Measurements from ENCODE around the gene NCF2. TPM values are rescaled to one million over a fixed set of nuclear protein-coding genes. Genes with fewer than 3 reads are reported as not detected.

NCF2 gene, protein sequence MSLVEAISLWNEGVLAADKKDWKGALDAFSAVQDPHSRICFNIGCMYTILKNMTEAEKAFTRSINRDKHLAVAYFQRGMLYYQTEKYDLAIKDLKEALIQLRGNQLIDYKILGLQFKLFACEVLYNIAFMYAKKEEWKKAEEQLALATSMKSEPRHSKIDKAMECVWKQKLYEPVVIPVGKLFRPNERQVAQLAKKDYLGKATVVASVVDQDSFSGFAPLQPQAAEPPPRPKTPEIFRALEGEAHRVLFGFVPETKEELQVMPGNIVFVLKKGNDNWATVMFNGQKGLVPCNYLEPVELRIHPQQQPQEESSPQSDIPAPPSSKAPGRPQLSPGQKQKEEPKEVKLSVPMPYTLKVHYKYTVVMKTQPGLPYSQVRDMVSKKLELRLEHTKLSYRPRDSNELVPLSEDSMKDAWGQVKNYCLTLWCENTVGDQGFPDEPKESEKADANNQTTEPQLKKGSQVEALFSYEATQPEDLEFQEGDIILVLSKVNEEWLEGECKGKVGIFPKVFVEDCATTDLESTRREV
- 3.5 and 3.8 TPM in 2 replicates for polyA plus RNA-seq (2013)

DNA sequence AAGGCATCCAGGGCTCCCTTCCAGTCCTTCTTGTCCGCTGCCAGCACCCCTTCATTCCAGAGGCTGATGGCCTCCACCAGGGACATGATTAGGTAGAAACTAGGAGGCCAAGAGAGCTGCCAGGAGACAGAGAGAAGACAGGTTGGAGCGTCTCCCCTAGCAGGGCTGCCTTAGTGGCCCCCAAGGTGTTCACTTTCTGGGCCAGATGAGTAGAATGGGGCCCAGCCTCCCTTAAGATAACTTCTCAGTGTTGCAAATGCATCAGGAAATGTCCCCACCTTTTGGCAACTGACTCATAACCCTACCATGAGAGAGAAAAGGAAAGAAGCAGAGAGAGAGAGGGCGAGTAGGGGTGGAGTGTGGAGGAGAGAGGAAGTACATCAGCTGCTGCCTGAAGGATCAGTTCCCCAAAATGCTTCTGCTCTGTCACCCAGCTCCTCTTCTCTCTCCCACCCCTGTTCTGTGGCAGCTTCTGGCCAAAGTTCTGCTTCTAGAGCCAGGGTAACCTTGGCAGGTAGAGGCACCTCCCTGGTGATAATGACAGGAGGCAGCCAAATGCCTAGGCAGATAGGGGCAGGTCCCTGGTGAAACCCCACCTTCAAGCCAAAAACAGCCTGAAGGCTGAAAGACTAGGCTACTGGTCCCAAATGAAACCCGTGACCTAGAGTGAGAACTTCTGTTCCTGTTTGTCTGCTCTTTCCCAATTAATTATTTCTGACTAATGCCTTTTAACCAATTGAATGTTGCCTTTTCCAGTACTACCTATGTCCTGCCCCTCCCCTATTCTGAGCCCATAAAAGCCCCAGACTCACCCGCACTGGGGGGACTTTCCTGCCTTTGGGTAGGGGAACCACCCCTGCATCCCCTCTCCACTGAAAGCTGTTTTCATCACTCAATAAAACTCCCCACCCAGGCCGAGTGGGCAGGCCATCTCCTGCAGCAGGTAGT lies at the start of gene NCF2:
NCF2 (minus strand) TSS at position 216 of the 948 bp plus-strand sequence; CDS start at position 86, 130 bp downstream.
- Histone ChIP-seq H3K4ac (ENCODE audit: low read depth, low read length) (no peak within 1 kb of the TSS), H2BK12ac (ENCODE audit: low read length) (no peak within 1 kb of the TSS), H3K4me1 (ENCODE audit: control insufficient read depth in 1 of 2, insufficient read depth in 2 of 2, low read length in 2 of 2) (peaks cover 0 to 3% of the 10 kb centered on the region in 2 experiments), H2BK5ac (ENCODE audit: low read depth, low read length, poor library complexity) (no peak within 1 kb of the TSS), H3K9ac (ENCODE audit: low read length) (no peak within 1 kb of the TSS), H2BK120ac (ENCODE audit: insufficient read depth, low read length, poor library complexity) (no peak within 1 kb of the TSS), H4K91ac (ENCODE audit: low read depth, low read length) (no peak within 1 kb of the TSS), H2AK5ac (ENCODE audit: low read length) (no peak within 1 kb of the TSS), H3K27me3 (ENCODE audit: insufficient read depth, low read length) (no peaks in the 10 kb centered on the region), H4K8ac (ENCODE audit: low read depth, low read length) (no peak within 1 kb of the TSS), H3K18ac (ENCODE audit: low read length) (no peak within 1 kb of the TSS), H3K4me3 (ENCODE audit: low read depth, low read length) (no peak within 1 kb of the TSS), H4K12ac (ENCODE audit: low read depth, low read length) (no peak within 1 kb of the TSS), H3K4me2 (ENCODE audit: low read length) (no peak within 1 kb of the TSS), H3K79me2 (ENCODE audit: control insufficient read depth, insufficient read depth, low read length, poor library complexity) (no peaks in the 10 kb centered on the region), H3K27ac (ENCODE audit: low read depth, low read length) (no peak within 1 kb of the TSS), H2AFZ (ENCODE audit: insufficient read depth, low read length, poor library complexity) (no peak within 1 kb of the TSS), H3K36me3 (ENCODE audit: control insufficient read depth in 1 of 2, insufficient read depth in 2 of 2, low read length in 2 of 2) (no peaks in the 10 kb centered on the region), H3K14ac (ENCODE audit: low read length) (no peak within 1 kb of the TSS), H3K9me3 (ENCODE audit: insufficient read depth, low read depth, low read length) (no peaks in the 10 kb centered on the region), H3K79me1 (ENCODE audit: low read length) (no peaks in the 10 kb centered on the region), H3K23ac (ENCODE audit: low read length) (no peak within 1 kb of the TSS)
- WGBS (ENCODE audit: extremely low coverage, insufficient coverage, insufficient read length): no CpG with 5 or more reads among the region's 6 CpGs
- peak in 1 of 2 donors; percentile 32 for DNase-seq

DNA sequence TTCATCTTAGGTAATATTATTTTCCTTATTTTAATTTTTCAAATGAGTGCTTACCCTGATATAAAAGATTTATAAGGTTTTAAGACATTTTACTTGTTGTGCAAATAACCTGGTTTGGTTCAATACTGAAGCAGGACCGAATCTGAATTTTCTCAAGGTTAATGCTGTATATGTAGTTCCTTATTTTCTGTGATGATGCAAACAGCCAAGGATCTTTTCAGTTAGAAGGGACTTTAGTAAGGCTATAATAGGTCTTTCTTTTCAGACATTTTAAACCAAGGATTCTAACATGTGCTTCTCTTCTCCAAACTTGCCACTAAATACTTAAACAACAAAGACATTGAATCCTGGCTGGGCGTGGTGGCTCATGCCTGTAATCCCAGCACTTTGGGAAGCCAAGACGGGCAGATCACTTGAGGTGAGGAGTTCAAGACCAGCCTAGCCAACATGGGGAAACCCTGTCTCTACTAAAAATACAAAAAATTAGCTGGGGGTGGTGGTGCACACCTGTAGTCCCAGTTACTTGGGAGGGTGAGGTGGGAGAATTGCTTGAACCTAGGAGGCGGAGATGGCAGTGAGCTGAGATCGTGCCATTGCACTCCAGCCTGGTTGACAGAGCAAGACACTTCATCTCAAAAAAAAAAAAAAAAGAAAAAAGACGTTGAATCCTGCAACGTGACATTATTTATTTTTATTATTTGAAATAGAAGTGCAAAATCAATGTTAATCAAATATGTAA lies 48.6 kb upstream of the NCF2 start:
- Histone ChIP-seq H3K9me3 (ENCODE audit: insufficient read depth, low read depth, low read length) (no peaks in the 10 kb centered on the region), H4K12ac (ENCODE audit: low read depth, low read length) (no peak overlapping the region), H2BK12ac (ENCODE audit: low read length) (no peak overlapping the region), H3K14ac (ENCODE audit: low read length) (no peak overlapping the region), H3K27me3 (ENCODE audit: insufficient read depth, low read length) (no peaks in the 10 kb centered on the region), H4K91ac (ENCODE audit: low read depth, low read length) (no peak overlapping the region), H3K23ac (ENCODE audit: low read length) (no peak overlapping the region), H2BK120ac (ENCODE audit: insufficient read depth, low read length, poor library complexity) (no peak overlapping the region), H3K4me2 (ENCODE audit: low read length) (no peak overlapping the region), H2BK5ac (ENCODE audit: low read depth, low read length, poor library complexity) (no peak overlapping the region), H3K27ac (ENCODE audit: low read depth, low read length) (no peak overlapping the region), H3K4ac (ENCODE audit: low read depth, low read length) (no peak overlapping the region), H2AFZ (ENCODE audit: insufficient read depth, low read length, poor library complexity) (no peak overlapping the region), H3K9ac (ENCODE audit: low read length) (no peak overlapping the region), H3K79me1 (ENCODE audit: low read length) (peaks cover 9% of the 10 kb centered on the region), H2AK5ac (ENCODE audit: low read length) (no peak overlapping the region), H3K4me3 (ENCODE audit: low read depth, low read length) (no peak overlapping the region), H3K4me1 (ENCODE audit: control insufficient read depth in 1 of 2, insufficient read depth in 2 of 2, low read length in 2 of 2) (peaks cover 0 to 3% of the 10 kb centered on the region in 2 experiments), H3K18ac (ENCODE audit: low read length) (no peak overlapping the region), H3K79me2 (ENCODE audit: control insufficient read depth, insufficient read depth, low read length, poor library complexity) (peaks cover 7% of the 10 kb centered on the region), H3K36me3 (ENCODE audit: control insufficient read depth in 1 of 2, insufficient read depth in 2 of 2, low read length in 2 of 2) (no peaks in the 10 kb centered on the region), H4K8ac (ENCODE audit: low read depth, low read length) (no peak overlapping the region)
- no CpG with 5 or more reads among the region's 7 CpGs for WGBS (ENCODE audit: extremely low coverage, insufficient coverage, insufficient read length)
- no peak for DNase-seq

DNA sequence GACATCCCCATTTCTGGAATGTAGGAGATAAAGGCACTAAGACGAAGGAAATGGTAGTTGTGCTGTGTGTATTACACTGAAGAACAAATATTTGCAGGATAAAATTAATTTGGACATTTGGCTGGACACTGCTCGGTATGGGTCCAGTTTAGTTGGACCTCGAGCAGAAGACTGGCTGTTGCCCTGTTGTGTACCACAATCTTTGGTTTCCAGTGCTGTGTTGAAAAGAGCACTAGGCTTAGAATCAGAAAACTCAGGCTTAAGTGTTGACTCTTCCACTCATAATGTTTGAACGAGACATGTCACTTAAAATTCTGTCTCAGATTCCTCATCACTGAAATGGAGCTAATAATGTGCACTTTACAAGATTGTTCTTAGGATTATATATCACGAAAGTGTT lies 46.5 kb upstream of the NCF2 start:
- H2BK12ac ChIP-seq (ENCODE audit: low read length): no peak overlapping the region

DNA sequence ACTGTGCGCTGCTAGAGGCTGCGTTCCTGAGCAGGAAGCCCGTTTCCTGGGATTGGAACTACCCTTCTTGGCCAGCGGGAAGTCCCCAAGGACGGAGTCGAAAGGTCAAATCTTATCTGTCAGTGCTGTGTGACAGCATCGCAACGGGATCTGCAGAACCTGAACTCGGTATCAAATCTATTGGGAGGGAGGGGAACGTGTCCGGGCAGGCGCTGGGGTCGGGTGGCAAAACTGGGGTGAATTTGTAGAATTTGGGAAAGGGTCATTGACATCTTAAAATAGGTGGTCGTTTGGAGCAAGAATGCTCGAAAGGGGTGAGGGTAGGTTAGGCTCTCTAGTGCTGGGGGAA lies 46.0 kb upstream of the NCF2 start:
- Histone ChIP-seq H3K14ac (ENCODE audit: low read length) (no peak overlapping the region), H3K23ac (ENCODE audit: low read length) (no peak overlapping the region), H3K4me3 (ENCODE audit: low read depth, low read length) (peak overlapping the region; percentile 78), H3K9ac (ENCODE audit: low read length) (no peak overlapping the region), H2AFZ (ENCODE audit: insufficient read depth, low read length, poor library complexity) (peak overlapping the region; percentile 57), H3K79me2 (ENCODE audit: control insufficient read depth, insufficient read depth, low read length, poor library complexity) (peaks cover 7% of the 10 kb centered on the region), H3K79me1 (ENCODE audit: low read length) (peaks cover 9% of the 10 kb centered on the region), H4K8ac (ENCODE audit: low read depth, low read length) (no peak overlapping the region), H4K91ac (ENCODE audit: low read depth, low read length) (no peak overlapping the region), H2BK12ac (ENCODE audit: low read length) (no peak overlapping the region), H3K4me1 (ENCODE audit: control insufficient read depth in 1 of 2, insufficient read depth in 2 of 2, low read length in 2 of 2) (peaks cover 0 to 3% of the 10 kb centered on the region in 2 experiments), H2BK5ac (ENCODE audit: low read depth, low read length, poor library complexity) (no peak overlapping the region), H3K36me3 (ENCODE audit: control insufficient read depth in 1 of 2, insufficient read depth in 2 of 2, low read length in 2 of 2) (peaks cover 0 to under 1% of the 10 kb centered on the region in 2 experiments), H3K18ac (ENCODE audit: low read length) (no peak overlapping the region), H4K12ac (ENCODE audit: low read depth, low read length) (no peak overlapping the region), H2BK120ac (ENCODE audit: insufficient read depth, low read length, poor library complexity) (no peak overlapping the region), H3K9me3 (ENCODE audit: insufficient read depth, low read depth, low read length) (no peaks in the 10 kb centered on the region), H3K27ac (ENCODE audit: low read depth, low read length) (no peak overlapping the region), H2AK5ac (ENCODE audit: low read length) (no peak overlapping the region), H3K4ac (ENCODE audit: low read depth, low read length) (no peak overlapping the region), H3K27me3 (ENCODE audit: insufficient read depth, low read length) (no peaks in the 10 kb centered on the region), H3K4me2 (ENCODE audit: low read length) (peak overlapping the region; percentile 87)
- WGBS (ENCODE audit: extremely low coverage, insufficient coverage, insufficient read length): no CpG with 5 or more reads among the region's 15 CpGs
- DNase-seq: peak in 1 of 2 donors; percentile 95

More for the DNA sequence above, 46.5 kb upstream of the NCF2 start:
- Histone ChIP-seq H3K36me3 (ENCODE audit: control insufficient read depth in 1 of 2, insufficient read depth in 2 of 2, low read length in 2 of 2) (no peaks in the 10 kb centered on the region), H3K4me2 (ENCODE audit: low read length) (no peak overlapping the region), H3K14ac (ENCODE audit: low read length) (no peak overlapping the region), H2BK120ac (ENCODE audit: insufficient read depth, low read length, poor library complexity) (no peak overlapping the region), H3K4me3 (ENCODE audit: low read depth, low read length) (no peak overlapping the region), H4K8ac (ENCODE audit: low read depth, low read length) (no peak overlapping the region), H3K4ac (ENCODE audit: low read depth, low read length) (no peak overlapping the region), H3K27me3 (ENCODE audit: insufficient read depth, low read length) (no peaks in the 10 kb centered on the region), H2AK5ac (ENCODE audit: low read length) (no peak overlapping the region), H3K79me2 (ENCODE audit: control insufficient read depth, insufficient read depth, low read length, poor library complexity) (peaks cover 7% of the 10 kb centered on the region), H4K91ac (ENCODE audit: low read depth, low read length) (no peak overlapping the region), H3K9ac (ENCODE audit: low read length) (no peak overlapping the region), H2BK5ac (ENCODE audit: low read depth, low read length, poor library complexity) (no peak overlapping the region), H3K4me1 (ENCODE audit: control insufficient read depth in 1 of 2, insufficient read depth in 2 of 2, low read length in 2 of 2) (peaks cover 0 to 3% of the 10 kb centered on the region in 2 experiments), H2AFZ (ENCODE audit: insufficient read depth, low read length, poor library complexity) (no peak overlapping the region), H3K9me3 (ENCODE audit: insufficient read depth, low read depth, low read length) (no peaks in the 10 kb centered on the region), H4K12ac (ENCODE audit: low read depth, low read length) (no peak overlapping the region), H3K23ac (ENCODE audit: low read length) (no peak overlapping the region), H3K79me1 (ENCODE audit: low read length) (peaks cover 9% of the 10 kb centered on the region), H3K18ac (ENCODE audit: low read length) (no peak overlapping the region), H3K27ac (ENCODE audit: low read depth, low read length) (no peak overlapping the region)
- no CpG with 5 or more reads among the region's 5 CpGs for WGBS (ENCODE audit: extremely low coverage, insufficient coverage, insufficient read length)
- DNase-seq: no peak

Measured in trophoblast cell (in vitro differentiated cells and primary cell).